Globus pallidus (tissue), 1 donor: ENCODE measurements around the gene FUOM.

ENCODE experiments used
- DNase-seq: peaks from one replicate; pipeline ENCODE4 v3.0.0-alpha.2; 2015; ENCODE audit warnings: low spot score

FUOM gene

GRCh38 chr10:133366751-133367150 lies 8.9 kb upstream of the FUOM start:
- DNase-seq, result no peak

DNA sequence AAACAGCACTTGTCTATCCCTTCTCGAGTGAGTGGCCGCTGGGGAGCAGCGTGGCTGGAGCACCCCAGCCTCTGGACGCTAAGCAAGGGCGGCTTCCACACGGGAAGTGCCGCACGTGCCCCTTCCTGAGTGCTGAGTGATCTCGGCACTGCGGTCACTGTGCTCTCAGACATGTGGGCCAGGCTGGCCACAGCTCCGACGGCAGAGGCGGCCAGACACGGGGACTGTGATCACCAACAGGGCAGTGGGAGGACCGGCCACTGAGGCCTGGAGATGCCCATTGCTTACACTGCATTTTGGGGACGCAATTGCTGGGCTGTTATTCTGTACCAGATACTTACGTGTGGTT lies 8.3 kb upstream of the FUOM start:
- DNase-seq, result no peak

DNA sequence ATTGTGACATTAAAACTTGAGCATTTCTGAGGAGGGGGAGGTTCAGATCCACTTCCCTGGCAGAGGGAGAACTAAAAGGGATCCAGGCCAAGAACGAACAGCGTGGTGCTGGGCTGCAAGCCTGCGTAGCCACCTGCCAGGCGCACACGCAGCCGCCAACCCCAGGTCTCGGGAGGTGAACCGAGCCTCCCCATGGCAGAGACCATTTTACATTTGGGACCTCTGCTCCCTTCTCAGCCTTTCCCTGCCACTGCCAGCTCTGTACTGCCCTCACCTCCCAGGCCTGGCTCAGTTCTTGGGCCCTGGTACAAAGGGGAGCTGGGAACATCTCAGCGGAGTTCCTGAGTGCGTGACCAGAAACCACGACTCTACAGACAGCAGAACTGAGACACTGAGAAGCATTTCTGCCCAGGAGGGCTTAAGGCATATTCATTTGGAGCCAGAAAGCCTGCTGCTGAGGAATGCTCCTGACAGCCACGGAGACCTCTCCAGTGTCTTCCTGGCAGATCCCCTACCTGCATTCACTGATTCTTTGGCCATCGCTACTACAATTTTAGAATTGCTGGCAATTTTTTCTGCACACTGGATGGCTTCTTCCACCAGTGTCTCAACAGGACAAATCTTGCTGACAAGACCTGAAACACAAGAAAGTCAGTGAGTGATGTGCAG lies 7.8 kb upstream of the FUOM start:
- DNase-seq, result no peak

DNA sequence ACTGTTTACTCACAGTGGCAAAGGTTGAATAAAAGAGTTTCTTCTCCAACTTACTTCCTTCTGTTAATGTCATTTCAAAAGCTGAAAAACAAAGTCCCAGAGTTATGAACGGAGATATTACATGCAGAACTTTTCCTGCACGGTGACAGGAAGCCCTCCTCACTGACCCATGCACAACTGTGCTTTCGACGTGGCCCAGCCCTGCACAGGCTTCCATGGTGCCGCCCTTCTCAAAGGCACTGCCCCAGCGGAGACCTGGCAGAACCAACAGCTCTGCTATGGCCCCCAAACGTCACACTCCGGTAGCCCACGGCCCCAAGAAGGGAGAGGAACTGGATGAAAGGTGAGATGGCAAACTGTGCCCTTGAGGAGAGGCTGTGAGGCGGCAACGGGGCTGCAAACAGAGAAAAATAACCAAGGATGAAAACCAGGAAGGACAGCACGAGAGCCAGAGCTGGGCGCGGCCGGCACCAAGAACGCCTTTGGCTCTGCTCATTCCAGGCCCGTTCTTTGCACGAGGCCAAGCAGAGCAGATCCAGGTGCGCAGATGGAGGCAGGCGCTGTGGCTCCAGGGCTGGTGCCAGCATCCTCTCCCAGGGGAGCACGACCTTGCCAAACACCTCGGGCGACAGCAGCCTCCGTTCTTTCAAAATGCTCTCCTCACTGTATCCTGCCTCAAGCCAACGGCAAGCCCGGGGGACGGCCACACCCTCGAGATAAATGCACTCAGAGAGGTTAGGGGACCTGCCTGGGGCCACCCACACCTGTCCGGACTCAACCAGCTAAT lies 7.0 kb upstream of the FUOM start:
- no peak for DNase-seq

GRCh38 chr10:133362846-133363245 lies 5.0 kb upstream of the FUOM start:
- no peak for DNase-seq

- no peak for DNase-seq
Observed at GRCh38 chr10:133361773-133362441, 4.1 kb upstream of the FUOM start.

DNA sequence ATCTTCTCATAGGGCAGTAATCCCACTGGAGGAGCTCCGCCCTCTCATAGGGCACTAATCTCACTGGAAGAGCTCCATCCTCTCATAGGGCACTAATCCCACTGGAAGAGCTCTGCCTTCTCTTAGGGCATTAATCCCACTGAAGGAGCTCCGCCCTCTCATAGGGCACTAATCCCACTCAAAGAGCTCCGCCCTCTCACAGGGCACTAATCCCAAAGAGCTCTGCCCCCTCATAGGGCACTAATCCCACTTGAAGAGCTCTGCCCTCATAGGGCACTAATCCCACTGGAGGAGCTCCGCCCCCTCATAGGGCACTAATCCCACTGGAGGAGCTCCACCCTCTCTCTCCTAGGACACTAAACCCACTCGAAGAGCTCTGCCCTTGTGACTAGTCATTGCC lies 3.4 kb upstream of the FUOM start:
- DNase-seq, result no peak

- DNase-seq, result no peak
Observed at GRCh38 chr10:133359972-133360610, 2.3 kb upstream of the FUOM start.

DNA sequence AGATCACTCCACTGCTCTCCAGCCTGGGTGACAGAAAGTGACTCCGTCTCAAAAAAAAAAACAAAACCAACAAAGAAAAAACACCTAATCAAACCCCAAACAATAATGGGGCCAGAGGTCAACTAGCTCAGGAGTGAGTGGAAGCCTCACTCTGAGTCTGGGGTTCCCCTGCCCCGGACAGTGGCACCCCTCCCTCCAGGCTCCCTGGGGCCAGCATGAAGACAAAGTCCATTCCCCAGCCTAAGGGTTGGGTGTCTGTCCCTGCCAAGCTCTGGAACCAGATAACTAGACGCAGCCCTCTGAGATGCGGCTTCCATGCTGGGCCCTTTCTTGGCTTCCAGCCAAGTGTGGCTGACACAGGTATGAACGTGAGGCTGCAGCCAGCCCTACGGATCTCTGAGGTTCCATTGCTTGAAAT lies 1.7 kb upstream of the FUOM start:
- no peak for DNase-seq

DNA sequence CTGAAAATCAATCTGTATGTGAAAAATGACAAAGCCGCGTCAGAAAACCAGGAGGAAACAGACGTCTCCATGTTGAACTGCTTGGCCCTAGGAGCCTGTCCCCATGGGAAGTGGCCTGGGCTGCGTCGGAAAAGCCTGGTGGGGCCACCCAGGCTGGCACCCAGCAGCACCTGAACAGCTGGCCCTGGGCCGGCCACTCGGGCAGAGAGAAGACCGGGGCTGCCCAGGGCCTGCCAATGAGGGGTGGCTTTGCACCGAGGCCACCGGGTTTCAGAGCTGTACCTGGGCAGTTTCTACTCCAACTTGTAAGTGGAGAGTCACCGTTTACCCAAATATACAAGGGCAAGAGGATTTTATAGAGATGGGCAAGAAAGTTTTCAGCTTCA lies 1.1 kb upstream of the FUOM start:
- no peak for DNase-seq

- no peak for DNase-seq
Observed at GRCh38 chr10:133358162-133358924, 524 bp upstream of the FUOM start.

- DNase-seq, result no peak
Observed at GRCh38 chr10:133356549-133357284, 1.1 kb downstream of the FUOM start.

DNA sequence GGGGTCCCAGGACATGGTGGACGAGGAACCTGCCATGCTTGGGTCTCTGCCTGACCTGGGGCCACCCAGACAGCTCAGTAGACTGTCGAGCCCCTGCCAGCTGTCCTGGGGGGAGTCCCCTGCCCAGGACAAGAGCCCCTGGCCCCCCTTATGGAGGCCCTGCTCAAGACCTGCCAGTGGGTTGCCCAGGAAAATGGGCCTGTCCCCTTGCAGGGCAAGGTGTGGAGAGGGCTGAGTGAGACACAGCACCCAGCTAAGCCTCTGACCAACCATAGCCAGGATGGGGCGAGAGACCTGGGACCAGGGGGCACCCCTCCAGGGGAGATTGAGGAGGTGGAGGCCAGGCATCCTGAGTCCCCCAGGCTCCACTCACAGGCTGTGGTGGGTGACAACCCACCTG lies 1.8 kb downstream of the FUOM start:
- DNase-seq, result no peak

GRCh38 chr10:133355266-133355665 lies 2.6 kb downstream of the FUOM start:
- DNase-seq, result no peak

DNA sequence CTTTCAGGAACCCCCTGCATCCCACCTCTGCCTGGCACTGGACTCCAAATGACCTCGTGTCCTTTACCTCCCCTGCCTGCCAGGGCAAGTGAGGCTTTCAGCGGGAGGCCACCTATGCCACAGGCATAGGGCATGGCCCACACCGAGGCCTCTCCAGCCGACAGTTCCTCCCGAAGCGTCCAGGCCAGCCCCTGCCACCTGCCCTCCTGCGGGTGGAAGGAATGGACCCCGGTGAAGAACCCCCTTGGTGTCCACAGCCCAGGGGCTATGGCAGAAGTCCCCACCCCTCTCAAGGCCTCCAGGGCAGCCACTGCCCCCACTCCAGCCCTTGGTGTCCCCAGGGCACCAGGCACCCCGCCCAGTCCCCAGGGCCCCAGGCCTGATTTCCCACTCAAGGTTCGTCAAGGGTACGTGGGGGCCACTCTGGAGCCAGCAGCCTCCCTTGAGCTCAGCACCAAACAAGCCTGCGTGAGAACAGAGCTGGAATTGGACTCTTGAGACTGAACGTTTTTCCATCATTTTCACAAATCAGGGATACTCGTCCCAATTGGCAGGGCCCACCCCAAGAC lies 3.1 kb downstream of the FUOM start:
- DNase-seq, result no peak

DNA sequence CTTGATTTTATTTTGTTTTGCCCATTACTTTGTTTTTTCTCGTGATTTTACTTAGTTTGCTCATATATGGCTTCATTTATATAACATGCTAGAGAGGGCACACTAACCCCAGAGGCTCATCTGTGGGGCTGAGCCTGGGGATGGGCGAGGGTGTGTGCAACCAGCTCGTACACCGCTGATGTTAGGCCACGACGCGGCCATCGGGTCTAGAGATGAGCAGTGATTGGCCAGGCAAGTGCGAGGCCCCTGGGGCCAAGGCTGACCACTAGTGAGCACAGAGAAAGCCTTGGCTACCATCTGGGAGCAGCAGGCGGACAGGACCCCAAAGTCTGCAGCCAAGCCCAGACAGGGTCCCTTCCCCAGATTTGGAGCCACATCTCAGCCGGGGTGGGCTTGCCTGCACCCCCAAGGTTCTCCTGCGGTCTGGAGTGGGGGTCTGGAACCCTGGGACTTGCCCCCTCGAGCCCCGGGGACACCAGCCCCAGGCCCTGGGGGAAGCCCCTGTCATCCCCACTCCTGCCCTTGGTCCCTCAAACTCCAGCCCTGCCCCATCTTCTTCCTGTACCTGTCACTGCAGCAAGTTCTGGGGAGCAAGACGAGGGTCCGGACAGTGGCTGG lies 3.7 kb downstream of the FUOM start:
- DNase-seq, result no peak

- no peak for DNase-seq
Observed at GRCh38 chr10:133353202-133353959, 4.4 kb downstream of the FUOM start.

DNA sequence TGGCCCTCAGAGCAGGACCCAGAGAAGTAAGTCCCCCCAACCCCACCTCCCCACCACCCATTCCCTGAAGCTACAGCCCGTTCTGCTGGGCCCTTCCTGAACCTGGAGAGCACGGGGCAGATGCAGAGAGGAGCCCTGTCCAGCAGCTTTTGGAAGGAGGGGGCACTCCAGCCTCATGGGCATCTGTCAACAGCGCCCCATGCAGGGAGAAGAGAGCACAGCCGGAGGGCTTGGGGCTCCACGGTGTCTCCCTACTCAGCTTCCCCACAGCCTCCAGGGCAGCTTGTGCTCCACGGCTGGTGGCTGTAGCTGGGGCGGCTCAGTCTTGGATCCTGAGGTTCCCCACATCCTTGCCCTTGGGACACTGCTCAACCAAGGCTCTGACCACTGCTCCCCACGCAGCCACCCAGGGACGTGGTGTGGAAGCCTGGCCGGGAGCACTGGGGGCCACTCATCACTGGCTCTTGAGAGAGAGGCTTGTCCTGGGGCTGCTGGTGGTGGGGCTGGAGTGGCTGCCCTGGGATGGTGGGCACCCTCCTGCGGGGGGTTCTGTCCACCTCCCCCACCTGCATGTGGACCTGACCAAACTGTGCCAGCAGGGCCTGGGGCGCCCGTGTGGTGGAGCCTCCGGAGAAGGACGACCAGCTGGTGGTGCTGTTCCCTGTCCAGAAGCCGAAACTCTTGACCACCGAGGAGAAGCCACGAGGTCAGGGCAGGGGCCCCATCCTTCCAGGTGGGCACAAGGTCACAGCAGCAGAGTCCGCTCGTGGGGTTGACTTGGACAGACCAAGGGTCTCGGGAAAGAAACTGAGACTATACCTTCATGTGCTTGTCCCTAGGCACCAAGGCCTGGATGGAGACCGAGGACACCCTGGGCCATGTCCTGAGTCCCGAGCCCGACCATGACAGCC lies 6.2 kb downstream of the FUOM start:
- DNase-seq, result no peak

- DNase-seq, result no peak
Observed at GRCh38 chr10:133350950-133351329, 6.9 kb downstream of the FUOM start.
